Fibroblast of lung (primary cell): Measurements from ENCODE around the gene UHRF1.

Experiments
- EZH2 ChIP-seq: IDR thresholded peaks from 2 replicates; pipeline ENCODE4 v1.5.1; 2012; ENCODE audit warnings: low read length, control low read depth, mild to moderate bottlenecking; ENCODE audit errors: missing control alignments
- TF ChIP-seq, protein P1 (sequence below), 2 donors: IDR thresholded peaks in 1 of 2; conservative IDR thresholded peaks in 1 of 2; 1 replicate in 1 of 2; 2 replicates in 1 of 2; pipeline ENCODE4 v1.5.1; 2011 to 2012; ENCODE audit warnings: low read length in 2 of 2, control low read depth in 1 of 2, inconsistent platforms in 1 of 2, low read depth in 1 of 2, mild to moderate bottlenecking in 1 of 2

DNA sequence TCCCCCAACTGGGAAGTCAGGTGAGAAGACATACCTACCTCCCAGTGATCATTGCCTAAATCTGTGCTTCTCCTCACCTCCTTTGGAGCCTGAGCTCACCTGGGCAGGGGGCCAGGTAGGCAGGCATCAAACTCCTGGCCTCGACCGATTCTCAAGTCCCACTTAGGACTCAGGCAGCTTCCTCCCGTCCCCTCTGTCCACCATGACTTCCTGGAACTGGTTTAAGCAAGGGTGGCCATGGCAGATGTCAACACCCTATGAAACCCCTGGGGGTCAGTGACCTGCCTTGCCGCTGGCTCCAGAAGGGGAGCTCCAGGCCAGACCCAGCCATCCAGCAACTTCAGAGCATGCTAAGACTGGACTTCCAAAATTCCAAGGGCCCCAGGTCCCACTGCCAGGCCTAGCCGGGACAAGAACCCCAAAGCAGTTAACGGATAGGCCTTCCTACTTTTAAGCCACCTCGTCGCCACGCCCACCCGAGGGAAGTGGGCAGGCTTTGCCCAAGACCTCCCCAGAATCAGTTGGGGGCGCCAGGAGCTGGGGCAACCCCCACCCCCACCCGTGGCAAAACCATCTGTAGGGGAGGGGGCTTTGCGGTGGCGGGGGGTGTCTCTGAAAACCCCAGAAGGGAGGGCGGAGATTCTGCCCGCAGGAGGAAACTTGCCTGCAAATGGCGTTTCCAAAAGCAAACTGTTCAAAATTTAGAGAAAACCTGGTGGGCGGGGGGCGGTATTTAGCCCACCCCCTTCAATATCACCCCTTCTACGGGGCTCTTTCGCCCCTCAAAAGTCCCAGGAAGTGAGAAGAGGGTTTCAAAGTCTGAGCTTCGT is 42.5 kb upstream of the UHRF1 start:
- TF ChIP-seq EZH2, result no peak
- TF ChIP-seq, protein P1, sequence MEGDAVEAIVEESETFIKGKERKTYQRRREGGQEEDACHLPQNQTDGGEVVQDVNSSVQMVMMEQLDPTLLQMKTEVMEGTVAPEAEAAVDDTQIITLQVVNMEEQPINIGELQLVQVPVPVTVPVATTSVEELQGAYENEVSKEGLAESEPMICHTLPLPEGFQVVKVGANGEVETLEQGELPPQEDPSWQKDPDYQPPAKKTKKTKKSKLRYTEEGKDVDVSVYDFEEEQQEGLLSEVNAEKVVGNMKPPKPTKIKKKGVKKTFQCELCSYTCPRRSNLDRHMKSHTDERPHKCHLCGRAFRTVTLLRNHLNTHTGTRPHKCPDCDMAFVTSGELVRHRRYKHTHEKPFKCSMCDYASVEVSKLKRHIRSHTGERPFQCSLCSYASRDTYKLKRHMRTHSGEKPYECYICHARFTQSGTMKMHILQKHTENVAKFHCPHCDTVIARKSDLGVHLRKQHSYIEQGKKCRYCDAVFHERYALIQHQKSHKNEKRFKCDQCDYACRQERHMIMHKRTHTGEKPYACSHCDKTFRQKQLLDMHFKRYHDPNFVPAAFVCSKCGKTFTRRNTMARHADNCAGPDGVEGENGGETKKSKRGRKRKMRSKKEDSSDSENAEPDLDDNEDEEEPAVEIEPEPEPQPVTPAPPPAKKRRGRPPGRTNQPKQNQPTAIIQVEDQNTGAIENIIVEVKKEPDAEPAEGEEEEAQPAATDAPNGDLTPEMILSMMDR (conservative IDR thresholded peaks at IDR 0.05 in 1 of 2, IDR thresholded peaks at IDR 0.05 in 1 of 2; ENCODE audit: low read depth in 1 of 2, low read length in 2 of 2), result no peak
